ENCODE results near the gene PIP5K1C.

DNA sequence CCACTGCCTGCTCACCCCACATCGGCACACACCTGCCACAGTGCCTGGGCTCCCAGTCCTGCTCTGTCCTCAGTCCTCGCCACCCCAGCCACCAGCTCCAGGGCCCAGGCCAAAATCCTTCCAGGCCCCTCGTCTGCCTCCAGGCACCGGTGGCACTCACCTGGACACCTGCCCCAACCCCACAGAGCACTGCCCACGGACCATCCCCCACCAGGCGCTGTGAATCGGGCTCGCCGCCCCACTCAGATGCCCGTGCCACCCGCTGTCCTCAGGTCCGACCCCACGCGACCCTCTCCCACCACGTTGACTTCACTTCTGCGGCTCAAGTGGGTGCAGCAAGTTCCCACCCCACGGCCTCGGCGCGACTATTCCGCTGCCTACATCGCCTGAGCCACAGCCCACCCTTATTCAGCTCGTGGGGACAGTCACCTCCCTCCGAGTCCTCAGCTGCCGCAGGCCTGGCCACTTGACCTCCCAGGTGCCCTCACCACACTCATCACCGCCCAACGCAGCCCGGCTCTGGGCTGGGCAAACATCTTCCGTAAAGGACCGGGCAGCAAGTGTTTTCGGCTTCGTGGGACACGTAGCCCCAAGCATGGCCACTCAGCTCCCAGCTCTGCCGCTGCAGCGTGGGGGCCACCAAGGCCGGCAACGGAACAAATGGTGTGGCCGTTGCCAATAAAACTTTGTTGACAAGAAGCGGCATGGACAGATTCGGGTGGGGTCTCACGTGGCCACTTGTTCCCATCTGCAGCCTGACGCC is 5.7 kb downstream of the PIP5K1C start:
- TF ChIP-seq, protein P1, sequence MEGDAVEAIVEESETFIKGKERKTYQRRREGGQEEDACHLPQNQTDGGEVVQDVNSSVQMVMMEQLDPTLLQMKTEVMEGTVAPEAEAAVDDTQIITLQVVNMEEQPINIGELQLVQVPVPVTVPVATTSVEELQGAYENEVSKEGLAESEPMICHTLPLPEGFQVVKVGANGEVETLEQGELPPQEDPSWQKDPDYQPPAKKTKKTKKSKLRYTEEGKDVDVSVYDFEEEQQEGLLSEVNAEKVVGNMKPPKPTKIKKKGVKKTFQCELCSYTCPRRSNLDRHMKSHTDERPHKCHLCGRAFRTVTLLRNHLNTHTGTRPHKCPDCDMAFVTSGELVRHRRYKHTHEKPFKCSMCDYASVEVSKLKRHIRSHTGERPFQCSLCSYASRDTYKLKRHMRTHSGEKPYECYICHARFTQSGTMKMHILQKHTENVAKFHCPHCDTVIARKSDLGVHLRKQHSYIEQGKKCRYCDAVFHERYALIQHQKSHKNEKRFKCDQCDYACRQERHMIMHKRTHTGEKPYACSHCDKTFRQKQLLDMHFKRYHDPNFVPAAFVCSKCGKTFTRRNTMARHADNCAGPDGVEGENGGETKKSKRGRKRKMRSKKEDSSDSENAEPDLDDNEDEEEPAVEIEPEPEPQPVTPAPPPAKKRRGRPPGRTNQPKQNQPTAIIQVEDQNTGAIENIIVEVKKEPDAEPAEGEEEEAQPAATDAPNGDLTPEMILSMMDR (IDR thresholded peaks at IDR 0.05), result no peak
- no peak for TF ChIP-seq EZH2phosphoT487 (IDR thresholded peaks at IDR 0.05)
